ENCODE results near the gene CDKAL1. TPM values are rescaled to one million over a fixed set of nuclear protein-coding genes. Genes with fewer than 3 reads are reported as not detected.

The CDKAL1 gene
- total and polyA plus RNA-seq, 2 of the 13 experiments (the other 11 are each of a cell fraction or from before 2014, with no cell fraction given), result 9.5 to 27.7 TPM

GRCh38 chr6:20797597-20797996 is 263.3 kb downstream of the CDKAL1 start (continued):
- no peak for TF ChIP-seq PRDM15 (CRISPR knock-in tag; IDR thresholded peaks at IDR 0.05)

- no peak overlapping the region for H3K4me2 ChIP-seq (ENCODE audit: low read depth, low read length)
- H2AFZ ChIP-seq (ENCODE audit: low read length), result no peak overlapping the region
- no peaks in the 10 kb centered on the region for H3K9me3 ChIP-seq (ENCODE audit: low read length)
- ATAC-seq, result no peak
- TF ChIP-seq NR3C1 (CRISPR knock-in tag; IDR thresholded peaks at IDR 0.05) (no peak), LRRFIP1 (CRISPR knock-in tag; conservative IDR thresholded peaks at IDR 0.05) (no peak), ARNT (IDR thresholded peaks at IDR 0.05) (no peak), MED8 (CRISPR knock-in tag; IDR thresholded peaks at IDR 0.05; ENCODE audit: insufficient replicate concordance) (no peak), ZKSCAN5 (CRISPR knock-in tag; IDR thresholded peaks at IDR 0.05) (no peak), ZBTB38 (CRISPR knock-in tag; IDR thresholded peaks at IDR 0.05) (no peak), ZNF564 (CRISPR knock-in tag; IDR thresholded peaks at IDR 0.05) (no peak), ZNF235 (CRISPR knock-in tag; IDR thresholded peaks at IDR 0.05; ENCODE audit: borderline replicate concordance) (no peak)
- TF ChIP-seq, protein P1, sequence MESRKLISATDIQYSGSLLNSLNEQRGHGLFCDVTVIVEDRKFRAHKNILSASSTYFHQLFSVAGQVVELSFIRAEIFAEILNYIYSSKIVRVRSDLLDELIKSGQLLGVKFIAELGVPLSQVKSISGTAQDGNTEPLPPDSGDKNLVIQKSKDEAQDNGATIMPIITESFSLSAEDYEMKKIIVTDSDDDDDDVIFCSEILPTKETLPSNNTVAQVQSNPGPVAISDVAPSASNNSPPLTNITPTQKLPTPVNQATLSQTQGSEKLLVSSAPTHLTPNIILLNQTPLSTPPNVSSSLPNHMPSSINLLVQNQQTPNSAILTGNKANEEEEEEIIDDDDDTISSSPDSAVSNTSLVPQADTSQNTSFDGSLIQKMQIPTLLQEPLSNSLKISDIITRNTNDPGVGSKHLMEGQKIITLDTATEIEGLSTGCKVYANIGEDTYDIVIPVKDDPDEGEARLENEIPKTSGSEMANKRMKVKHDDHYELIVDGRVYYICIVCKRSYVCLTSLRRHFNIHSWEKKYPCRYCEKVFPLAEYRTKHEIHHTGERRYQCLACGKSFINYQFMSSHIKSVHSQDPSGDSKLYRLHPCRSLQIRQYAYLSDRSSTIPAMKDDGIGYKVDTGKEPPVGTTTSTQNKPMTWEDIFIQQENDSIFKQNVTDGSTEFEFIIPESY (CRISPR knock-in tag; IDR thresholded peaks at IDR 0.05), result no peak
- H3K27me3 ChIP-seq (ENCODE audit: control insufficient read depth in 1 of 2, insufficient read depth in 2 of 2, low read length in 2 of 2), result no peaks in the 10 kb centered on the region
- H3K9ac ChIP-seq (ENCODE audit: insufficient read depth, low read depth, low read length), result no peak overlapping the region
- no peaks in the 10 kb centered on the region for H4K20me1 ChIP-seq (ENCODE audit: insufficient read depth, low read length)
- ChIA-PET POLR2A (no interaction called here), CTCF (ENCODE audit: low intra/inter-chr PET ratio, low total read pairs) (no interaction called here)
- in situ Hi-C loops (cut with HindIII; ENCODE audit: extremely low pct_ligation_motif_present, low pct_unique_long_range_greater_than_20kb) (no loop called here), intact Hi-C loops (cut with micrococcal nuclease; ENCODE audit: unreplicated experiment) (no loop called here)
- no peaks in the 10 kb centered on the region; a peak in 1 of 5 replicates for H3K36me3 ChIP-seq (replicated peaks in 1 of 2; ENCODE audit: control insufficient read depth in 1 of 2, insufficient read depth in 2 of 2, low read length in 2 of 2)
- no peaks in the 10 kb centered on the region for H3K79me2 ChIP-seq (ENCODE audit: insufficient read depth, low read length)
- H3K4me1 ChIP-seq (ENCODE audit: insufficient read depth, low read length), result peaks cover 8% of the 10 kb centered on the region
- no peak overlapping the region for H3K4me3 ChIP-seq (replicated peaks in 1 of 3; ENCODE audit: insufficient read depth in 1 of 3, low read depth in 2 of 3, low read length in 3 of 3)
- BruUV-seq (replicated peaks), result no TSS peak
- FAIRE-seq, result no peak
- peak; percentile 18 for DNase-seq (ENCODE audit: low spot score)
- no peak overlapping the region for H3K27ac ChIP-seq (ENCODE audit: extremely low read length, insufficient read depth, low read length)
Observed at GRCh38 chr6:20800229-20800628, 266.0 kb downstream of the CDKAL1 start.
